Tibial artery (tissue), 4 donors: ENCODE results near the gene HASPIN.

Experiments
- DNase-seq, 2 donors: peaks; one replicate each; pipeline ENCODE4 v3.0.0-alpha.2; 2019
- H3K27ac ChIP-seq, 2 donors: fragments of 200-600 bp; sonication (generic) in 1 of 2; 1 replicate in 1 of 2; 2 replicates in 1 of 2; pipeline ENCODE4 v1.5.1; 2018 to 2019; ENCODE audit warnings: mild to moderate bottlenecking in 1 of 2
- H3K27me3 ChIP-seq, 2 donors: fragments of 200-600 bp; sonication (generic) in 1 of 2; one replicate each; pipeline versions ENCODE4 v1.5.1 to v1.6.0; 2016 to 2019
- H3K36me3 ChIP-seq, 3 donors: fragments of 200-600 bp; sonication (generic) in 2 of 3; one replicate each; pipeline ENCODE4 v1.5.1; 2016 to 2019; ENCODE audit warnings: mild to moderate bottlenecking in 2 of 3
- H3K4me1 ChIP-seq, 4 donors: fragments of 200-600 bp; sonication (generic) in 2 of 4; 1 replicate in 3 of 4; 2 replicates in 1 of 4; pipeline ENCODE4 v1.5.1; 2016 to 2019
- H3K4me3 ChIP-seq, 2 donors: fragments of 200-600 bp; sonication (generic) in 1 of 2; 1 replicate in 1 of 2; 2 replicates in 1 of 2; pipeline ENCODE4 v1.5.1; 2018 to 2019; ENCODE audit warnings: mild to moderate bottlenecking in 2 of 2
- H3K9me3 ChIP-seq, 3 donors: fragments of 200-600 bp; sonication (generic) in 1 of 3; one replicate each; pipeline ENCODE4 v1.5.1; 2016 to 2019
- intact Hi-C: fragments of 100-400 bp; cut with DNase I; formaldehyde crosslinking; loops from one replicate; pipeline ENCODE4 v1.15.0; 2023; ENCODE audit warnings: low total_unique reads
- TF ChIP-seq, protein P1 (sequence below), 2 experiments: fragments of 200-600 bp in 1 of 2; fragments of 450-650 bp in 1 of 2; IDR thresholded peaks; one replicate each; pipeline ENCODE4 v1.5.1; 2017 to 2019; ENCODE audit warnings: antibody characterized with exemption in 2 of 2, mild to moderate bottlenecking in 1 of 2, moderate library complexity in 1 of 2

HASPIN gene

GRCh38 chr17:3768769-3769168 lies 45.1 kb downstream of the HASPIN start:
- H3K27ac ChIP-seq = no peak overlapping the region
- TF ChIP-seq, protein P1, sequence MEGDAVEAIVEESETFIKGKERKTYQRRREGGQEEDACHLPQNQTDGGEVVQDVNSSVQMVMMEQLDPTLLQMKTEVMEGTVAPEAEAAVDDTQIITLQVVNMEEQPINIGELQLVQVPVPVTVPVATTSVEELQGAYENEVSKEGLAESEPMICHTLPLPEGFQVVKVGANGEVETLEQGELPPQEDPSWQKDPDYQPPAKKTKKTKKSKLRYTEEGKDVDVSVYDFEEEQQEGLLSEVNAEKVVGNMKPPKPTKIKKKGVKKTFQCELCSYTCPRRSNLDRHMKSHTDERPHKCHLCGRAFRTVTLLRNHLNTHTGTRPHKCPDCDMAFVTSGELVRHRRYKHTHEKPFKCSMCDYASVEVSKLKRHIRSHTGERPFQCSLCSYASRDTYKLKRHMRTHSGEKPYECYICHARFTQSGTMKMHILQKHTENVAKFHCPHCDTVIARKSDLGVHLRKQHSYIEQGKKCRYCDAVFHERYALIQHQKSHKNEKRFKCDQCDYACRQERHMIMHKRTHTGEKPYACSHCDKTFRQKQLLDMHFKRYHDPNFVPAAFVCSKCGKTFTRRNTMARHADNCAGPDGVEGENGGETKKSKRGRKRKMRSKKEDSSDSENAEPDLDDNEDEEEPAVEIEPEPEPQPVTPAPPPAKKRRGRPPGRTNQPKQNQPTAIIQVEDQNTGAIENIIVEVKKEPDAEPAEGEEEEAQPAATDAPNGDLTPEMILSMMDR (IDR thresholded peaks at IDR 0.05) = no peak
- no peak overlapping the region for H3K4me3 ChIP-seq
- H3K4me1 ChIP-seq = no peaks in the 10 kb centered on the region
- intact Hi-C loops = no loop called here
- no peaks in the 10 kb centered on the region for H3K36me3 ChIP-seq
- peaks cover 0 to 28% of the 10 kb centered on the region in 2 donors for H3K27me3 ChIP-seq
- H3K9me3 ChIP-seq = no peaks in the 10 kb centered on the region
- DNase-seq = no peak

- intact Hi-C loops = no loop called here
- H3K4me3 ChIP-seq = no peak overlapping the region
- DNase-seq = no peak
- TF ChIP-seq, protein P1 (IDR thresholded peaks at IDR 0.05) = no peak
- no peaks in the 10 kb centered on the region for H3K36me3 ChIP-seq
- H3K9me3 ChIP-seq = no peaks in the 10 kb centered on the region
- H3K27ac ChIP-seq = no peak overlapping the region
- peaks cover 0 to 19% of the 10 kb centered on the region in 2 donors for H3K27me3 ChIP-seq
- H3K4me1 ChIP-seq = no peaks in the 10 kb centered on the region
Measured at GRCh38 chr17:3770466-3770865, 46.8 kb downstream of the HASPIN start.

GRCh38 chr17:3771140-3771539 lies 47.4 kb downstream of the HASPIN start:
- Histone ChIP-seq H3K27me3 (peaks cover 0 to 19% of the 10 kb centered on the region in 2 donors), H3K36me3 (no peaks in the 10 kb centered on the region), H3K4me3 (no peak overlapping the region), H3K27ac (no peak overlapping the region), H3K9me3 (no peaks in the 10 kb centered on the region), H3K4me1 (no peaks in the 10 kb centered on the region)
- TF ChIP-seq, protein P1 (IDR thresholded peaks at IDR 0.05) = no peak
- intact Hi-C loops = no loop called here
- no peak for DNase-seq

DNA sequence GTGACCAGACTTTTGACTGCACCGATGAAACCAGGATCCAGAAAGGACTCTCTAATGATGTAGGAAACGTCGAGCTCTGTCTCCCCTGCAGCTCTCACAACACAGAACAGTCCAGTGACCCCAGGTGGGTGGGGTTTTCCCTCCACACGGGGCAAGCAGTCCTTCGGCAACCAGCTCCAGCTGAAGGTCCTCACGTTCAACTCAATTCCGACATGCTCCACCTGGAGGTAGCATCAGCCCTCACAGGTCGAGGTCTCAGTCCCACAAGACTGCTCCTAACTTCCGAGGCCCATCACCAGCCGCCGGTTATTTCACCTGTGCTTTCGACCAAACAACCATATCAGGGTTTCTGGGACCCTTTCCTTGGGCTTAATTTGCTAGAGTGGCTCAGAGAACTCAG lies 49.1 kb downstream of the HASPIN start:
- intact Hi-C loops = no loop called here

GRCh38 chr17:3773511-3773910 lies 49.8 kb downstream of the HASPIN start:
- TF ChIP-seq, protein P1 (IDR thresholded peaks at IDR 0.05) = no peak
- H3K27ac ChIP-seq = no peak overlapping the region
- H3K4me1 ChIP-seq = no peaks in the 10 kb centered on the region
- H3K27me3 ChIP-seq = peaks cover 0 to 19% of the 10 kb centered on the region in 2 donors
- H3K9me3 ChIP-seq = no peaks in the 10 kb centered on the region
- no peaks in the 10 kb centered on the region for H3K36me3 ChIP-seq
- intact Hi-C loops = no loop called here
- DNase-seq = no peak
- no peak overlapping the region for H3K4me3 ChIP-seq

More for the DNA sequence above, 49.1 kb downstream of the HASPIN start:
- Histone ChIP-seq H3K27me3 (peaks cover 0 to 19% of the 10 kb centered on the region in 2 donors), H3K4me3 (no peak overlapping the region), H3K4me1 (no peaks in the 10 kb centered on the region), H3K36me3 (no peaks in the 10 kb centered on the region), H3K9me3 (no peaks in the 10 kb centered on the region), H3K27ac (no peak overlapping the region)
- TF ChIP-seq, protein P1 (IDR thresholded peaks at IDR 0.05) = no peak
- no peak for DNase-seq

- peaks cover 0 to 15% of the 10 kb centered on the region in 2 donors for H3K27me3 ChIP-seq
- intact Hi-C loops = no loop called here
- DNase-seq = no peak
Measured at GRCh38 chr17:3773966-3774365, 50.3 kb downstream of the HASPIN start.

More at GRCh38 chr17:3773966-3774365, 50.3 kb downstream of the HASPIN start:
- Histone ChIP-seq H3K4me3 (no peak overlapping the region), H3K4me1 (no peaks in the 10 kb centered on the region), H3K36me3 (no peaks in the 10 kb centered on the region), H3K27ac (no peak overlapping the region), H3K9me3 (no peaks in the 10 kb centered on the region)
- TF ChIP-seq, protein P1 (IDR thresholded peaks at IDR 0.05) = no peak
